ENCODE results near the gene KCP.

KCP gene

GRCh38 chr7:128872394-128872824 is 38.1 kb downstream of the KCP start:
- peak; percentile 33 for TF ChIP-seq CTCF (IDR thresholded peaks at IDR 0.05; ENCODE audit: low read depth, low read length, missing control alignments)
- DNase-seq = no peak
- Histone ChIP-seq H3K27ac (no peak overlapping the region), H3K4me3 (ENCODE audit: low read depth, low read length) (no peak overlapping the region), H3K36me3 (replicated peaks) (no peaks in the 10 kb centered on the region), H3K27me3 (replicated peaks) (peaks cover 4% of the 10 kb centered on the region)
- in situ Hi-C loops (cut with HindIII; ENCODE audit: low pct_ligation_motif_present, low sequenced_read_pairs) = no loop called here

- DNase-seq = no peak
- Histone ChIP-seq H3K27me3 (replicated peaks) (peaks cover 4% of the 10 kb centered on the region), H3K27ac (no peak overlapping the region), H3K4me3 (ENCODE audit: low read depth, low read length) (no peak overlapping the region), H3K36me3 (replicated peaks) (no peaks in the 10 kb centered on the region)
- in situ Hi-C loops (cut with HindIII; ENCODE audit: low pct_ligation_motif_present, low sequenced_read_pairs) = no loop called here
- TF ChIP-seq CTCF (IDR thresholded peaks at IDR 0.05; ENCODE audit: low read depth, low read length, missing control alignments) = no peak
Observed at GRCh38 chr7:128871050-128871449, 39.5 kb downstream of the KCP start.

- Histone ChIP-seq H3K27me3 (replicated peaks) (peaks cover 4% of the 10 kb centered on the region), H3K4me3 (ENCODE audit: low read depth, low read length) (peak overlapping the region; percentile 26), H3K36me3 (replicated peaks) (peaks cover 9% of the 10 kb centered on the region), H3K27ac (no peak overlapping the region)
- TF ChIP-seq CTCF (IDR thresholded peaks at IDR 0.05; ENCODE audit: low read depth, low read length, missing control alignments) = no peak
- DNase-seq = no peak
- in situ Hi-C loops (cut with HindIII; ENCODE audit: low pct_ligation_motif_present, low sequenced_read_pairs) = no loop called here
Observed at GRCh38 chr7:128869944-128870285, 40.6 kb downstream of the KCP start.

GRCh38 chr7:128869138-128869943 is 41.2 kb downstream of the KCP start:
- peak overlapping the region; percentile 46 for H3K4me3 ChIP-seq (ENCODE audit: low read depth, low read length)
- no peak overlapping the region for H3K27ac ChIP-seq
- peaks cover 11% of the 10 kb centered on the region for H3K36me3 ChIP-seq (replicated peaks)
- H3K27me3 ChIP-seq (replicated peaks) = peaks cover 4% of the 10 kb centered on the region
- in situ Hi-C loops (cut with HindIII; ENCODE audit: low pct_ligation_motif_present, low sequenced_read_pairs) = no loop called here
- no peak for DNase-seq
- peak; percentile 11 for TF ChIP-seq CTCF (IDR thresholded peaks at IDR 0.05; ENCODE audit: low read depth, low read length, missing control alignments)

- H3K27me3 ChIP-seq (replicated peaks) = peaks cover 4% of the 10 kb centered on the region
- peaks cover 11% of the 10 kb centered on the region for H3K36me3 ChIP-seq (replicated peaks)
- in situ Hi-C loops (cut with HindIII; ENCODE audit: low pct_ligation_motif_present, low sequenced_read_pairs) = no loop called here
- TF ChIP-seq CTCF (IDR thresholded peaks at IDR 0.05; ENCODE audit: low read depth, low read length, missing control alignments) = no peak
- DNase-seq = no peak
- peak overlapping the region; percentile 46 for H3K4me3 ChIP-seq (ENCODE audit: low read depth, low read length)
- H3K27ac ChIP-seq = no peak overlapping the region
Observed at GRCh38 chr7:128868624-128869137, 41.8 kb downstream of the KCP start.
